WTC11 (cell line): ENCODE results near the gene CELF2. TPM values are rescaled to one million over a fixed set of nuclear protein-coding genes. Genes with fewer than 3 reads are reported as not detected.
"Not testable (repeated sequence)": the region's sequence is repeated elsewhere in the genome, so short reads cannot be mapped to it uniquely, and the experiment has no call there.

Source experiments
- ATAC-seq: fragments of 200-7000 bp; cut with Tn5 transposase; 2 replicates; pipeline ENCODE4 v1.10.0; 2021; ENCODE audit warnings: mild to moderate bottlenecking, moderate library complexity
- CTCF ChIA-PET: fragments of 300-600 bp; sonication (Branson Sonifier 250); formaldehyde crosslinking; loops from one replicate; lab custom pipeline; 2021; ENCODE audit warnings: antibody characterized with exemption; lab: Charles Lee
- POLR2A ChIA-PET: fragments of 350-600 bp; sonication (Branson Sonifier 250); formaldehyde crosslinking; loops from one replicate; lab custom pipeline; 2021; ENCODE audit warnings: antibody characterized with exemption; lab: Charles Lee
- DNase-seq: peaks from one replicate; pipeline ENCODE4 v3.0.0; 2021; ENCODE audit warnings: low spot score
- H3K27ac Mint-ChIP-seq: 2 replicates; pipeline ENCODE4 v1.8.0; 2021; ENCODE audit warnings: mixed read lengths
- H3K27me3 Mint-ChIP-seq: 2 replicates; pipeline ENCODE4 v1.8.0; 2021; ENCODE audit warnings: low read depth, mild to moderate bottlenecking, moderate library complexity, mixed read lengths
- H3K36me3 Mint-ChIP-seq: 2 replicates; pipeline ENCODE4 v1.8.0; 2021; ENCODE audit warnings: mixed read lengths
- H3K4me1 Mint-ChIP-seq: 2 replicates; pipeline ENCODE4 v1.8.0; 2022; ENCODE audit warnings: mixed read lengths
- H3K4me3 Mint-ChIP-seq: 2 replicates; pipeline ENCODE4 v1.8.0; 2021; ENCODE audit warnings: mild to moderate bottlenecking, moderate library complexity, mixed read lengths
- H3K9me3 Mint-ChIP-seq: 2 replicates; pipeline ENCODE4 v1.8.0; 2021; ENCODE audit warnings: mixed read lengths
- AR ChIP-seq: fragments of 250-450 bp; sonication (Bioruptor Pico); IDR thresholded peaks from 2 replicates; pipeline ENCODE4 v1.9.0; 2021; ENCODE audit warnings: mild to moderate bottlenecking
- ATF1 ChIP-seq: sonication (generic); formaldehyde crosslinking; IDR thresholded peaks from 2 replicates; pipeline ENCODE4 v1.8.1; 2023; ENCODE audit warnings: mild to moderate bottlenecking, moderate library complexity, missing genetic modification reagents
- CREM ChIP-seq: sonication (generic); formaldehyde crosslinking; IDR thresholded peaks from 2 replicates; pipeline ENCODE4 v1.8.1; 2022; ENCODE audit warnings: mild to moderate bottlenecking, missing genetic modification reagents, moderate library complexity
- EMX1 ChIP-seq: fragments of 250-450 bp; sonication (Bioruptor Pico); IDR thresholded peaks from 2 replicates; pipeline ENCODE4 v1.8.0; 2021; ENCODE audit warnings: mild to moderate bottlenecking
- FOXJ3 ChIP-seq: sonication (generic); formaldehyde crosslinking; IDR thresholded peaks from 2 replicates; pipeline ENCODE4 v1.9.0; 2021; ENCODE audit warnings: missing genetic modification reagents, mild to moderate bottlenecking, borderline replicate concordance
- FOXP1 ChIP-seq: sonication (generic); formaldehyde crosslinking; IDR thresholded peaks from 2 replicates; pipeline ENCODE4 v1.8.0; 2022; ENCODE audit warnings: missing genetic modification reagents, mild to moderate bottlenecking, moderate library complexity, borderline replicate concordance
- GRHL2 ChIP-seq: fragments of 250-450 bp; sonication (Bioruptor Pico); IDR thresholded peaks from 2 replicates; pipeline ENCODE4 v1.8.0; 2022; ENCODE audit warnings: mild to moderate bottlenecking, moderate library complexity; ENCODE audit not compliant: insufficient replicate concordance, severe bottlenecking
- NFE2L1 ChIP-seq: sonication (generic); formaldehyde crosslinking; IDR thresholded peaks from 2 replicates; pipeline ENCODE4 v1.8.1; 2023; ENCODE audit warnings: missing genetic modification reagents
- PRRX2 ChIP-seq: fragments of 250-450 bp; sonication (Bioruptor Pico); IDR thresholded peaks from 2 replicates; pipeline ENCODE4 v1.8.0; 2021; ENCODE audit warnings: mild to moderate bottlenecking
- SMAD3 ChIP-seq: sonication (generic); formaldehyde crosslinking; IDR thresholded peaks from 2 replicates; pipeline ENCODE4 v1.8.0; 2022; ENCODE audit warnings: missing genetic modification reagents, mild to moderate bottlenecking, borderline replicate concordance
- TEAD4 ChIP-seq: sonication (generic); formaldehyde crosslinking; IDR thresholded peaks from 2 replicates; pipeline ENCODE4 v1.8.0; 2022; ENCODE audit warnings: mild to moderate bottlenecking, missing genetic modification reagents
- TP53 ChIP-seq: sonication (generic); formaldehyde crosslinking; IDR thresholded peaks from 2 replicates; pipeline ENCODE4 v1.8.1; 2023; ENCODE audit warnings: mild to moderate bottlenecking, missing genetic modification reagents
- ZBTB21 ChIP-seq: sonication (generic); formaldehyde crosslinking; IDR thresholded peaks from 2 replicates; pipeline ENCODE4 v1.8.1; 2023; ENCODE audit warnings: mild to moderate bottlenecking, missing genetic modification reagents, borderline replicate concordance
- ZNF121 ChIP-seq: sonication (generic); formaldehyde crosslinking; IDR thresholded peaks from 2 replicates; pipeline ENCODE4 v1.8.0; 2023; ENCODE audit warnings: missing genetic modification reagents
- ZNF263 ChIP-seq: sonication (generic); formaldehyde crosslinking; IDR thresholded peaks from 2 replicates; pipeline ENCODE4 v1.8.1; 2022; ENCODE audit warnings: low read depth, mild to moderate bottlenecking, moderate library complexity, missing genetic modification reagents
- ZNF317 ChIP-seq: sonication (generic); formaldehyde crosslinking; IDR thresholded peaks from 2 replicates; pipeline ENCODE4 v1.8.1; 2023; ENCODE audit warnings: low read depth, mild to moderate bottlenecking, moderate library complexity, missing genetic modification reagents, borderline replicate concordance
- ZSCAN18 ChIP-seq: fragments of 250-450 bp; sonication (Bioruptor Pico); IDR thresholded peaks from 2 replicates; pipeline ENCODE4 v2.1.2; 2022; ENCODE audit warnings: mild to moderate bottlenecking, moderate library complexity
- total RNA-seq: library from RNA; stranded (reverse); gene quantifications from 3 replicates; pipeline ENCODE4 v1.2.3, GENCODE V29; 2021
- TF ChIP-seq, protein P1 (sequence below): sonication (generic); formaldehyde crosslinking; IDR thresholded peaks from 2 replicates; pipeline ENCODE4 v1.8.1; 2023; ENCODE audit warnings: mild to moderate bottlenecking, moderate library complexity, missing genetic modification reagents
- TF ChIP-seq, protein P2 (sequence below): fragments of 250-450 bp; sonication (Bioruptor Pico); IDR thresholded peaks from 2 replicates; pipeline ENCODE4 v1.9.0; 2021; ENCODE audit warnings: mild to moderate bottlenecking, borderline replicate concordance
- TF ChIP-seq, protein P3 (sequence below): fragments of 250-450 bp; sonication (Bioruptor Pico); IDR thresholded peaks from 2 replicates; pipeline ENCODE4 v1.9.0; 2021; ENCODE audit warnings: moderate library complexity, mild to moderate bottlenecking, inconsistent platforms, borderline replicate concordance

Gene CELF2
- total RNA-seq, 1 experiment from 2014 or later: 24.6 TPM

DNA sequence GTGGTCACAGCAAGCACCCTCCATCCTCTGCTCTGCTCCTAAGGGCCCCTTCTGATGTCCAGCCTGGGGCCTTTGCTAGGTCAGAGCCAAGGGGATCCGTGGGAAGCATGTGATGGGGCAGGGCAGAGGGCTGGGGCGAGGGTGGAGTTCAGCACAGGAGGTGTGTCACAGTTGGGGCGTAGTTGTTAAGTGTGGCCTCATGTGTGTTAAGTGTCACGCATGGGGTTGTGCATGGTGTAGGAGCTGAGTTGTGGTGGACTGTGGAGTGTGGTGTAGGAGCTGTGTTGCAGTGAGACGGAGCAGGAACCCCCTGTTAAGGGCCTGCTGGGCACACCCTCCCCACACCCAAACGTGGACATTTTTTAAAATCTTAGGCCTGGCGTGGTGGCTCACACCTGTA lies 345.8 kb downstream of the CELF2 start (continued):
- TF ChIP-seq ZSCAN18 (CRISPR knock-in tag): no peak
- TF ChIP-seq ZNF317 (CRISPR knock-in tag): no peak
- TF ChIP-seq, protein P1, sequence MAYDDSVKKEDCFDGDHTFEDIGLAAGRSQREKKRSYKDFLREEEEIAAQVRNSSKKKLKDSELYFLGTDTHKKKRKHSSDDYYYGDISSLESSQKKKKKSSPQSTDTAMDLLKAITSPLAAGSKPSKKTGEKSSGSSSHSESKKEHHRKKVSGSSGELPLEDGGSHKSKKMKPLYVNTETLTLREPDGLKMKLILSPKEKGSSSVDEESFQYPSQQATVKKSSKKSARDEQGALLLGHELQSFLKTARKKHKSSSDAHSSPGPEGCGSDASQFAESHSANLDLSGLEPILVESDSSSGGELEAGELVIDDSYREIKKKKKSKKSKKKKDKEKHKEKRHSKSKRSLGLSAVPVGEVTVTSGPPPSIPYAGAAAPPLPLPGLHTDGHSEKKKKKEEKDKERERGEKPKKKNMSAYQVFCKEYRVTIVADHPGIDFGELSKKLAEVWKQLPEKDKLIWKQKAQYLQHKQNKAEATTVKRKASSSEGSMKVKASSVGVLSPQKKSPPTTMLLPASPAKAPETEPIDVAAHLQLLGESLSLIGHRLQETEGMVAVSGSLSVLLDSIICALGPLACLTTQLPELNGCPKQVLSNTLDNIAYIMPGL: no peak
- TF ChIP-seq PRRX2 (CRISPR knock-in tag): no peak
- no peak for TF ChIP-seq GRHL2 (CRISPR knock-in tag)
- no peak for TF ChIP-seq SMAD3 (CRISPR knock-in tag)
- no peak for TF ChIP-seq ZNF121 (CRISPR knock-in tag)
- TF ChIP-seq ATF1: no peak

- CTCF ChIA-PET: interaction anchor here (0.8 to 1.7 kb wide), 3 partner anchors 10 to 393 kb away, joined by 3 to 5 read pairs (median 3); no protein-coding TSS in a partner anchor
- ATAC-seq: no peak
- no peaks in the 10 kb centered on the region for H3K4me1 Mint-ChIP-seq
These were observed 346.6 kb downstream of the CELF2 start for GRCh38 chr10:11364241-11364640.

GRCh38 chr10:11366889-11367288 lies 349.2 kb downstream of the CELF2 start:
- POLR2A ChIA-PET: not testable (repeated sequence)

More at GRCh38 chr10:11364241-11364640, 346.6 kb downstream of the CELF2 start:
- DNase-seq: no peak
- Mint-ChIP-seq H3K27ac (no peak overlapping the region), H3K27me3 (no peaks in the 10 kb centered on the region; the same call in 1 of the 2 replicates), H3K36me3 (peaks cover 5% of the 10 kb centered on the region), H3K4me3 (no peak overlapping the region), H3K9me3 (peaks cover 16% of the 10 kb centered on the region)
- no peak for TF ChIP-seq GRHL2 (CRISPR knock-in tag)
- TF ChIP-seq, protein P2, sequence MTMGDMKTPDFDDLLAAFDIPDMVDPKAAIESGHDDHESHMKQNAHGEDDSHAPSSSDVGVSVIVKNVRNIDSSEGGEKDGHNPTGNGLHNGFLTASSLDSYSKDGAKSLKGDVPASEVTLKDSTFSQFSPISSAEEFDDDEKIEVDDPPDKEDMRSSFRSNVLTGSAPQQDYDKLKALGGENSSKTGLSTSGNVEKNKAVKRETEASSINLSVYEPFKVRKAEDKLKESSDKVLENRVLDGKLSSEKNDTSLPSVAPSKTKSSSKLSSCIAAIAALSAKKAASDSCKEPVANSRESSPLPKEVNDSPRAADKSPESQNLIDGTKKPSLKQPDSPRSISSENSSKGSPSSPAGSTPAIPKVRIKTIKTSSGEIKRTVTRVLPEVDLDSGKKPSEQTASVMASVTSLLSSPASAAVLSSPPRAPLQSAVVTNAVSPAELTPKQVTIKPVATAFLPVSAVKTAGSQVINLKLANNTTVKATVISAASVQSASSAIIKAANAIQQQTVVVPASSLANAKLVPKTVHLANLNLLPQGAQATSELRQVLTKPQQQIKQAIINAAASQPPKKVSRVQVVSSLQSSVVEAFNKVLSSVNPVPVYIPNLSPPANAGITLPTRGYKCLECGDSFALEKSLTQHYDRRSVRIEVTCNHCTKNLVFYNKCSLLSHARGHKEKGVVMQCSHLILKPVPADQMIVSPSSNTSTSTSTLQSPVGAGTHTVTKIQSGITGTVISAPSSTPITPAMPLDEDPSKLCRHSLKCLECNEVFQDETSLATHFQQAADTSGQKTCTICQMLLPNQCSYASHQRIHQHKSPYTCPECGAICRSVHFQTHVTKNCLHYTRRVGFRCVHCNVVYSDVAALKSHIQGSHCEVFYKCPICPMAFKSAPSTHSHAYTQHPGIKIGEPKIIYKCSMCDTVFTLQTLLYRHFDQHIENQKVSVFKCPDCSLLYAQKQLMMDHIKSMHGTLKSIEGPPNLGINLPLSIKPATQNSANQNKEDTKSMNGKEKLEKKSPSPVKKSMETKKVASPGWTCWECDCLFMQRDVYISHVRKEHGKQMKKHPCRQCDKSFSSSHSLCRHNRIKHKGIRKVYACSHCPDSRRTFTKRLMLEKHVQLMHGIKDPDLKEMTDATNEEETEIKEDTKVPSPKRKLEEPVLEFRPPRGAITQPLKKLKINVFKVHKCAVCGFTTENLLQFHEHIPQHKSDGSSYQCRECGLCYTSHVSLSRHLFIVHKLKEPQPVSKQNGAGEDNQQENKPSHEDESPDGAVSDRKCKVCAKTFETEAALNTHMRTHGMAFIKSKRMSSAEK (CRISPR knock-in tag): no peak
- TF ChIP-seq FOXJ3 (CRISPR knock-in tag): no peak
- TF ChIP-seq, protein P3, sequence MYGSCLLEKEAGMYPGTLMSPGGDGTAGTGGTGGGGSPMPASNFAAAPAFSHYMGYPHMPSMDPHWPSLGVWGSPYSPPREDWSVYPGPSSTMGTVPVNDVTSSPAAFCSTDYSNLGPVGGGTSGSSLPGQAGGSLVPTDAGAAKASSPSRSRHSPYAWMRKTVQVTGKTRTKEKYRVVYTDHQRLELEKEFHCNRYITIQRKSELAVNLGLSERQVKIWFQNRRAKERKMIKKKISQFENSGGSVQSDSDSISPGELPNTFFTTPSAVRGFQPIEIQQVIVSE (CRISPR knock-in tag): no peak
- no peak for TF ChIP-seq FOXP1 (CRISPR knock-in tag)
- TF ChIP-seq ZBTB21 (CRISPR knock-in tag): no peak
- TF ChIP-seq CREM (CRISPR knock-in tag): no peak
- no peak for TF ChIP-seq TEAD4 (CRISPR knock-in tag)
- no peak for TF ChIP-seq NFE2L1 (CRISPR knock-in tag)
- TF ChIP-seq EMX1 (CRISPR knock-in tag): no peak
- no peak for TF ChIP-seq AR (CRISPR knock-in tag)
- TF ChIP-seq TP53 (CRISPR knock-in tag): no peak
- no peak for TF ChIP-seq ZNF263 (CRISPR knock-in tag)
- TF ChIP-seq, all 79 proteins: peak for 0
- POLR2A ChIA-PET: no interaction called here

More at GRCh38 chr10:11366889-11367288, 349.2 kb downstream of the CELF2 start:
- CTCF ChIA-PET: interaction anchor here (0.6 kb wide), 1 partner anchor 287 kb away, joined by 3 read pairs; no protein-coding TSS in a partner anchor
- ATAC-seq, H3K4me3 Mint-ChIP-seq, DNase-seq, H3K27me3 Mint-ChIP-seq, H3K36me3 Mint-ChIP-seq, H3K27ac Mint-ChIP-seq, H3K4me1 Mint-ChIP-seq: not testable (repeated sequence)
- peaks cover 19% of the 10 kb centered on the region for H3K9me3 Mint-ChIP-seq
